Activated CD8-positive, alpha-beta memory T cell treated with anti-CD3 and anti-CD28 coated beads, Interleukin-2, amount 50 U/mL, for 1 hour (primary cell): ENCODE measurements around the gene WASF3.

Experiments used
- DNase-seq: peaks from one replicate; pipeline ENCODE4 v3.0.0-alpha.2; 2020; ENCODE audit errors: extremely low read depth

WASF3 gene

GRCh38 chr13:26685606-26686005 is 128.1 kb downstream of the WASF3 start:
- no peak for DNase-seq

GRCh38 chr13:26686285-26686684 is 128.8 kb downstream of the WASF3 start:
- no peak for DNase-seq

GRCh38 chr13:26688286-26688685 is 130.8 kb downstream of the WASF3 start:
- DNase-seq, result no peak

GRCh38 chr13:26688980-26689379 is 131.5 kb downstream of the WASF3 start:
- no peak for DNase-seq

GRCh38 chr13:26693749-26694463 is 136.4 kb downstream of the WASF3 start:
- DNase-seq, result no peak

- DNase-seq, result no peak
Observed at GRCh38 chr13:26694609-26695359, 137.3 kb downstream of the WASF3 start.

GRCh38 chr13:26695360-26695705 is 137.8 kb downstream of the WASF3 start:
- DNase-seq, result no peak

- DNase-seq, result no peak
Observed at GRCh38 chr13:26695891-26696311, 138.4 kb downstream of the WASF3 start.

- no peak for DNase-seq
Observed at GRCh38 chr13:26697069-26697955, 139.8 kb downstream of the WASF3 start.

GRCh38 chr13:26698392-26699196 is 141.1 kb downstream of the WASF3 start:
- peak; percentile 24 for DNase-seq

- no peak for DNase-seq
Observed at GRCh38 chr13:26699197-26699490, 141.7 kb downstream of the WASF3 start.

GRCh38 chr13:26705536-26705935 is 148.1 kb downstream of the WASF3 start:
- no peak for DNase-seq

GRCh38 chr13:26706381-26706780 is 148.9 kb downstream of the WASF3 start:
- DNase-seq, result no peak

GRCh38 chr13:26707122-26708006 is 149.9 kb downstream of the WASF3 start:
- DNase-seq, result no peak

- DNase-seq, result no peak
Observed at GRCh38 chr13:26708007-26708297, 150.5 kb downstream of the WASF3 start.

- no peak for DNase-seq
Observed at GRCh38 chr13:26709461-26709860, 152.0 kb downstream of the WASF3 start.

GRCh38 chr13:26710166-26710565 is 152.7 kb downstream of the WASF3 start:
- DNase-seq, result no peak

GRCh38 chr13:26711211-26711610 is 153.7 kb downstream of the WASF3 start:
- no peak for DNase-seq

- DNase-seq, result no peak
Observed at GRCh38 chr13:26713341-26713740, 155.9 kb downstream of the WASF3 start.

GRCh38 chr13:26716984-26717383 is 159.5 kb downstream of the WASF3 start:
- no peak for DNase-seq

GRCh38 chr13:26718146-26718545 is 160.7 kb downstream of the WASF3 start:
- no peak for DNase-seq
